ENCODE data around the gene STAT3. TPM values are rescaled to one million over a fixed set of nuclear protein-coding genes. Genes with fewer than 3 reads are reported as not detected.

The STAT3 gene
- total and polyA plus RNA-seq, 2 of the 13 experiments (the other 11 are each of a cell fraction or from before 2014, with no cell fraction given): 61.8 to 62.4 TPM

GRCh38 chr17:42285346-42286050 lies 102.7 kb downstream of the STAT3 start:
- H3K9ac ChIP-seq (ENCODE audit: insufficient read depth, low read depth, low read length): no peak overlapping the region
- POLR2A ChIA-PET: interaction anchor here (2.6 kb wide), 1 partner anchor 8 kb away, joined by 9 read pairs; no protein-coding TSS in a partner anchor

GRCh38 chr17:42284566-42284965 lies 103.7 kb downstream of the STAT3 start:
- BruUV-seq (replicated peaks): no TSS peak
- CTCF ChIA-PET (ENCODE audit: low intra/inter-chr PET ratio, low total read pairs): no interaction called here
- WGBS (ENCODE audit: low lambda C conversion rate): 79% methylated on average over 7 of the region's 7 CpGs

More at GRCh38 chr17:42285346-42286050, 102.7 kb downstream of the STAT3 start:
- in situ Hi-C loops (cut with HindIII; ENCODE audit: extremely low pct_ligation_motif_present, low pct_unique_long_range_greater_than_20kb): no loop called here
- Histone ChIP-seq H3K4me2 (ENCODE audit: low read depth, low read length) (no peak overlapping the region), H3K27me3 (ENCODE audit: control insufficient read depth in 1 of 2, insufficient read depth in 2 of 2, low read length in 2 of 2) (peaks cover 6 to 36% of the 10 kb centered on the region in 2 experiments; a peak in 4 of 5 replicates), H3K4me1 (ENCODE audit: insufficient read depth, low read length) (peaks cover 56% of the 10 kb centered on the region), H3K9me3 (ENCODE audit: low read length) (no peaks in the 10 kb centered on the region), H3K36me3 (replicated peaks in 1 of 2; ENCODE audit: control insufficient read depth in 1 of 2, insufficient read depth in 2 of 2, low read length in 2 of 2) (no peaks in the 10 kb centered on the region), H2AFZ (ENCODE audit: low read length) (no peak overlapping the region), H4K20me1 (ENCODE audit: insufficient read depth, low read length) (no peaks in the 10 kb centered on the region), H3K79me2 (ENCODE audit: insufficient read depth, low read length) (no peaks in the 10 kb centered on the region), H3K27ac (ENCODE audit: extremely low read length, insufficient read depth, low read length) (no peak overlapping the region), H3K4me3 (replicated peaks in 1 of 3; ENCODE audit: insufficient read depth in 1 of 3, low read depth in 2 of 3, low read length in 3 of 3) (no peak overlapping the region)
- ATAC-seq: no peak
- CTCF ChIA-PET (ENCODE audit: low intra/inter-chr PET ratio, low total read pairs): no interaction called here
- FAIRE-seq: no peak
- intact Hi-C loops (cut with micrococcal nuclease; ENCODE audit: unreplicated experiment): loop anchor here (10.0 kb wide), 1 partner anchor 61 kb away; no protein-coding TSS in a partner anchor
- DNase-seq (ENCODE audit: low spot score): no peak
- BruUV-seq (replicated peaks): no TSS peak
- 68% methylated on average over 11 of the region's 11 CpGs for WGBS (ENCODE audit: low lambda C conversion rate)
- no peak for TF ChIP-seq GTF3A (CRISPR knock-in tag; conservative IDR thresholded peaks at IDR 0.05)
- TF ChIP-seq ZZZ3 (CRISPR knock-in tag; IDR thresholded peaks at IDR 0.05; ENCODE audit: borderline replicate concordance): no peak
- TF ChIP-seq ZMAT5 (CRISPR knock-in tag; IDR thresholded peaks at IDR 0.05; ENCODE audit: borderline replicate concordance, low read depth): no peak
- no peak for TF ChIP-seq ZBTB42 (CRISPR knock-in tag; IDR thresholded peaks at IDR 0.05)
- no peak for TF ChIP-seq ZSCAN31 (CRISPR knock-in tag; IDR thresholded peaks at IDR 0.05; ENCODE audit: low read depth)
- no peak for TF ChIP-seq POGZ (CRISPR knock-in tag; IDR thresholded peaks at IDR 0.05)
- no peak for TF ChIP-seq MTF1 (CRISPR knock-in tag; IDR thresholded peaks at IDR 0.05)
- TF ChIP-seq ZNF484 (CRISPR knock-in tag; IDR thresholded peaks at IDR 0.05; ENCODE audit: borderline replicate concordance, low read depth): no peak
- no peak for TF ChIP-seq ZNF232 (CRISPR knock-in tag; IDR thresholded peaks at IDR 0.05; ENCODE audit: borderline replicate concordance)
- TF ChIP-seq ZNF550 (CRISPR knock-in tag; IDR thresholded peaks at IDR 0.05; ENCODE audit: borderline replicate concordance): no peak
- TF ChIP-seq MAF1 (CRISPR knock-in tag; IDR thresholded peaks at IDR 0.05; ENCODE audit: borderline replicate concordance): no peak
- no peak for TF ChIP-seq ZNF577 (CRISPR knock-in tag; IDR thresholded peaks at IDR 0.05; ENCODE audit: borderline replicate concordance, low read depth)
- TF ChIP-seq PAWR (CRISPR knock-in tag; IDR thresholded peaks at IDR 0.05; ENCODE audit: borderline replicate concordance): no peak
- no peak for TF ChIP-seq ZNF274 (CRISPR knock-in tag; IDR thresholded peaks at IDR 0.05)

More at GRCh38 chr17:42284566-42284965, 103.7 kb downstream of the STAT3 start:
- POLR2A ChIA-PET: no interaction called here
- Histone ChIP-seq H3K9ac (ENCODE audit: insufficient read depth, low read depth, low read length) (no peak overlapping the region), H3K36me3 (replicated peaks in 1 of 2; ENCODE audit: control insufficient read depth in 1 of 2, insufficient read depth in 2 of 2, low read length in 2 of 2) (no peaks in the 10 kb centered on the region), H3K4me2 (ENCODE audit: low read depth, low read length) (no peak overlapping the region), H2AFZ (ENCODE audit: low read length) (no peak overlapping the region), H3K9me3 (ENCODE audit: low read length) (no peaks in the 10 kb centered on the region), H4K20me1 (ENCODE audit: insufficient read depth, low read length) (no peaks in the 10 kb centered on the region), H3K27me3 (ENCODE audit: control insufficient read depth in 1 of 2, insufficient read depth in 2 of 2, low read length in 2 of 2) (peaks cover 6 to 45% of the 10 kb centered on the region in 2 experiments; a peak in 4 of 5 replicates), H3K4me1 (ENCODE audit: insufficient read depth, low read length) (peaks cover 56% of the 10 kb centered on the region), H3K79me2 (ENCODE audit: insufficient read depth, low read length) (no peaks in the 10 kb centered on the region), H3K4me3 (replicated peaks in 1 of 3; ENCODE audit: insufficient read depth in 1 of 3, low read depth in 2 of 3, low read length in 3 of 3) (no peak overlapping the region), H3K27ac (ENCODE audit: extremely low read length, insufficient read depth, low read length) (no peak overlapping the region)
- intact Hi-C loops (cut with micrococcal nuclease; ENCODE audit: unreplicated experiment): loop anchor here (5.0 to 10.0 kb wide), 2 partner anchors 37 to 60 kb away; no protein-coding TSS in a partner anchor
- in situ Hi-C loops (cut with HindIII; ENCODE audit: extremely low pct_ligation_motif_present, low pct_unique_long_range_greater_than_20kb): no loop called here
- TF ChIP-seq IRF1 (CRISPR knock-in tag; IDR thresholded peaks at IDR 0.05; ENCODE audit: low read depth) (no peak), PTBP1 (IDR thresholded peaks at IDR 0.05; ENCODE audit: low read depth, low read length, poor library complexity, severe bottlenecking) (no peak), UBTF (CRISPR knock-in tag; IDR thresholded peaks at IDR 0.05) (no peak), NFE2 (CRISPR knock-in tag; IDR thresholded peaks at IDR 0.05) (no peak), HNF4G (IDR thresholded peaks at IDR 0.05; ENCODE audit: borderline replicate concordance, low read depth, low read length) (no peak), HNF4G (CRISPR knock-in tag; IDR thresholded peaks at IDR 0.05; ENCODE audit: borderline replicate concordance, low read depth) (no peak)
- FAIRE-seq (no peak), DNase-seq (ENCODE audit: low spot score) (no peak), ATAC-seq (no peak)
